ENCODE results near the gene SLC39A12.

Gene SLC39A12

DNA sequence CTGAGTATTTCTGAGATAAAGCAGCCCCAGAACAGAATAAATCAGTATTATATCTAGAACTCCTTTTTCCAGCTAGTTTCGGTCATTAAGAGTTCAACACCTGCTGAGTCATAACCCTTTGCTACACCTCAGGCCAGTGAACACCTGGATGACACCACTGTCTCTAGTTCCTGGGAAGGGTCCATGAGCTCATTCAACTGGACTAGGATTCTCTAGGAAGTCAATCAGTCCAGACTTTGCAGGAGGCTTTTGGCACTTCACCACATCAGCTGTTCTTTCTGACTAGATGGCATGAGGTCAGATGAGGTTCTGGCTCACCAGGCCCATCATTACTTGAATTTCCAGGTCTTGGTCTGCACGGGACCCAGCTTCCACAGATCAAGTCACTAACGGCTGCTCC, 11.7 kb downstream of the SLC39A12 start:
- DNase-seq (ENCODE audit: low read depth), result no peak
- H3K4me3 ChIP-seq (ENCODE audit: low read length), result no peak overlapping the region
- TF ChIP-seq, protein P1, sequence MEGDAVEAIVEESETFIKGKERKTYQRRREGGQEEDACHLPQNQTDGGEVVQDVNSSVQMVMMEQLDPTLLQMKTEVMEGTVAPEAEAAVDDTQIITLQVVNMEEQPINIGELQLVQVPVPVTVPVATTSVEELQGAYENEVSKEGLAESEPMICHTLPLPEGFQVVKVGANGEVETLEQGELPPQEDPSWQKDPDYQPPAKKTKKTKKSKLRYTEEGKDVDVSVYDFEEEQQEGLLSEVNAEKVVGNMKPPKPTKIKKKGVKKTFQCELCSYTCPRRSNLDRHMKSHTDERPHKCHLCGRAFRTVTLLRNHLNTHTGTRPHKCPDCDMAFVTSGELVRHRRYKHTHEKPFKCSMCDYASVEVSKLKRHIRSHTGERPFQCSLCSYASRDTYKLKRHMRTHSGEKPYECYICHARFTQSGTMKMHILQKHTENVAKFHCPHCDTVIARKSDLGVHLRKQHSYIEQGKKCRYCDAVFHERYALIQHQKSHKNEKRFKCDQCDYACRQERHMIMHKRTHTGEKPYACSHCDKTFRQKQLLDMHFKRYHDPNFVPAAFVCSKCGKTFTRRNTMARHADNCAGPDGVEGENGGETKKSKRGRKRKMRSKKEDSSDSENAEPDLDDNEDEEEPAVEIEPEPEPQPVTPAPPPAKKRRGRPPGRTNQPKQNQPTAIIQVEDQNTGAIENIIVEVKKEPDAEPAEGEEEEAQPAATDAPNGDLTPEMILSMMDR (conservative IDR thresholded peaks at IDR 0.05; ENCODE audit: low read depth, low read length), result no peak

DNA sequence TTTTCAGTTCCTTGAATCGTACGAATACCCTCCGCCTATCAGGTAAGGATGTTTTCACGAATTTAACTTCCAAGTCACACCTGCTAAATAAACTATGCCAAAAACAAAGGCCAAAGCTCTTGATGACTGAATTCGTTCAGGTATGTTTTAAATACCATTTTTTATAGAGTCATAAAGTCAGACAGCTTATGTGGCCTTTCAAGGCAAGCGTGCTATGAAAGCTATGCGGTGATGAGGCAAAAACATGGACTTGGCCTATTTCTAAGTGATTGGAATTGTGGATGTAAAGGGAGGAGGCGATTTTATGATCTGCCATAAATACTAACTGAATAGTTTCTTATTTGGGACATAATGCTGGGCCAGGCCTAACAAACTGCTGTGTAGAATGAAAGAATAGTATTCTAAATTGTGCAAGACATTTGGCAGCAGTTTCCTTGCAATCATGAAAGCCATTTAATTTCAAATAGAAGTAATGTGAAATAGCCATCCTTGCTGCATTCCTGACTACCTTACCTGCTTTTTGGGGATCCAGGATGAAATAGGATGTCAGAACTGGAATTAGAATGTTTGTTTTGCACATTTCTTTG, 14.0 kb downstream of the SLC39A12 start:
- TF ChIP-seq, protein P1 (conservative IDR thresholded peaks at IDR 0.05; ENCODE audit: low read depth, low read length), result no peak
- H3K4me3 ChIP-seq (ENCODE audit: low read length), result no peak overlapping the region
- no peak for DNase-seq (ENCODE audit: low read depth)

DNA sequence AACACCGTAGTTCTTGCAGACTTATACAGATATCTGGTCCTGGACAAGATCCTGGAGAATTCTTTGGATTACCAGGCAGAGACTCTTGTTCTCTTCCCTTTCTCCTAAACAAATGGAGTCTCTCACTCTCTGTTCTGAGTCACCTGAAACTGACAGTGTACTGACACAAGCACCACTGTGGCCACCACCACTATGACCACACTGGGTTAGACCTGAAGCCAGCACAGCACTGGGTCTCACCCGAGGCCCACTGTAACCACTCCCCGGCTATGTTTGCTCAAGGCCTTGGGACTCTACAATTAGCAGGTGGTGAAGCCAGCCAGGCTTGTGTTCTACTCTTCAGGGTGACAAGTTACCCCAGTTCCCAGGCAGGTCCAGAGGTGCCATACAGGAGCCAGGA, 22.8 kb downstream of the SLC39A12 start:
- no peak for DNase-seq (ENCODE audit: low read depth)
- TF ChIP-seq, protein P1 (conservative IDR thresholded peaks at IDR 0.05; ENCODE audit: low read depth, low read length), result no peak
- no peak overlapping the region for H3K4me3 ChIP-seq (ENCODE audit: low read length)

DNA sequence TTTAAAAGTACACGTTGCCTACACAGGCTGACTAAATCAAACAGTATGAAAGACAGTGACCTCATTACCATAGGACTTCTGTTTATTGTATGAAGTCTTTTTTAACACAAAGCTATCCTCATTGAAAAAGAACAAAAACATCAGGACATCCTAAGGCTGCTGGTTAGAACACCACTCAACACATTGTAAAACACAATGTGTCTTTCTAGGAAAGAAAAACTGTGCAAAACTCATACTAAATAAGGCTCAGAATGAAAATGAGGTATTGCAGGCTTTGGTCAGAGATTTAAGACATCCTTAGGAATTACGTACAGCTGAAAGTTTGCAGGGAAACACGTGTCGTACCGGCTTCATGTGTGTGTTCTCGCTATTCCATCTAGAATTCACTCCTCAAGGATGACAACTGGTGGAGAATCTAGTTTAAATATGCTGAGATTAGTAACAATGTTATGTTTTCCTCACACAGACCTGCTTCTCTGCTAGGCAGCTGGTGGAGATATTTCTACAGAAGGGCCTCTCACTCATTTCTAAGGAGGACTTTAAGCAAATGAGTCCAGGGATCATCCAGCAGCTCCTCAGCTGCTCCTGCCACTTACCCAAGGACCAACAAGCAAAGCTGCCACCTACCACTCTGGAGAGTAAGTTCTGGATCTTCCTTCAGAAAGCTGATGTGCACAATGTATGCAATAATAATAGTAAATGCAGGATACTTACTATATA, 29.3 kb downstream of the SLC39A12 start:
- TF ChIP-seq, protein P1 (conservative IDR thresholded peaks at IDR 0.05; ENCODE audit: low read depth, low read length), result no peak
- no peak for DNase-seq (ENCODE audit: low read depth)
- no peak overlapping the region for H3K4me3 ChIP-seq (ENCODE audit: low read length)

DNA sequence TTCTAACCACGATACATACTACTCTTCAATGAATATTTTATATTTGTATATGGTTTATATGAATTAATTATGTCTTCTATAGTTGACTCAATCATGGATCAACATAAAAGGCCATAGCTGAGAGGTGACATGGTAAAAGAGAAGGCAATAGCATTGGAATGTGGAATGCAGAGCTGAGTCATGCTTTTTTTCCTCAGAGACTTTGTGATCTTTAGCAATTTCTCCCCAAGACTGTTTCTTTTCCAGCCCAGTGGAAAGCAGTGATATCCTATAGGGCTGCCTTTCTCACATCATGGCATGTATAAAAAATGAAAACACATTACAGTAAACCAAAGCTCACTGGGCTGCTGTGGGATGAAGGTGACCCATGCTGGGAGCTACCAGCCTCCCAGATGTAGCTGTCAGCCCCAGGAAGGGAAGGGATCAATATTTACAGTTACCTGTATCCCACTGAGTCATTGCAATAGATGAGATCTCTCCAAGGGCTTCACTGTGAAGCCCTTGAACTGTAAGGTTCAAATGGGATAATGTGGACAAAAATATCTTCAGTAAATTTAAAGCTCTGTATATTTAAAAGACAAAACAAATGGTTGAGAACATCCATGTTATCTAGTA, 30.2 kb downstream of the SLC39A12 start:
- peak; percentile 70 for DNase-seq (ENCODE audit: low read depth)
- TF ChIP-seq, protein P1 (conservative IDR thresholded peaks at IDR 0.05; ENCODE audit: low read depth, low read length), result no peak
- no peak overlapping the region for H3K4me3 ChIP-seq (ENCODE audit: low read length)

DNA sequence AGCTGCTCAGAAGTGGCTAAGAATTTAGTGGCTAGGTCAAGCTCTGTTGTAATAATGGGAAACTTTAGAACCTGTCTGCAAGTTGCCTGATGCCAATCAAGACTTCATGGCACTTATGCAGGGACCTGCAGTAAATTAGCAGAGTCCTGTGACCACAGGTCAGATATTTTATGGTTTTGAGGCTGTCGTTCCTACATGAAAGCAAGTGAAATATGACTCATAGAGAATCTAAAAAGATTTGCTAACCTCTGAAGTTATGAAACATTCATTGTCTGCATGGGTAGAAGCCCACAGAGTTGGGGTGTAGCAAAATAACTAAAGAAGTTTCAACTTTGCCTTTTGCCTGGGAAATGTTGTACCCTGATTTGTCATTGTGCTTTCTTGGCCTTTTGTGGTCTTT, 32.3 kb downstream of the SLC39A12 start:
- H3K4me3 ChIP-seq (ENCODE audit: low read length), result no peak overlapping the region
- peak; percentile 95 for DNase-seq (ENCODE audit: low read depth)
- TF ChIP-seq, protein P1 (conservative IDR thresholded peaks at IDR 0.05; ENCODE audit: low read depth, low read length), result no peak

DNA sequence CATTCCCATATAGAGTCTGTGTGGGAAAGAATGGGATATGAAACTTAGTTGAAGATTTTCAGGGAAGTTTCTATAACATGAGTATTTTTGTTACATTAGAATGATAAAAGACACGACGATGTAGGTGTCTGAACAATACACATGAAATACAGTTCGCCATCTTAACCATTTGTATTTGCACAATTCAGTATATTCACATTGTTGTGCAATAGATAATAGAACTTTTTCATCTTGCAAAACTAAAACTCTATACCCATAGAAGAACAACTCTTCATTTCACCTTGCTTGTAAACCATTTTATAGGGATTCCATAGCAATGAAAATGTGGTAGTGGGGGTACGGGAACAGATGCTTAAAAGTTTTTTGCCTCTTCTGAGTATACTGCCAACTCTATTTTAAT, 32.8 kb downstream of the SLC39A12 start:
- no peak for DNase-seq (ENCODE audit: low read depth)
- H3K4me3 ChIP-seq (ENCODE audit: low read length), result no peak overlapping the region
- TF ChIP-seq, protein P1 (conservative IDR thresholded peaks at IDR 0.05; ENCODE audit: low read depth, low read length), result no peak
